HEK293 (cell line): ENCODE measurements around the gene PCBD2.

Experiments used
- GLI4 ChIP-seq: fragments of 450-650 bp; formaldehyde crosslinking; IDR thresholded peaks from 2 replicates; pipeline ENCODE4 v1.5.1; 2016; ENCODE audit warnings: missing biosample characterization, missing genetic modification characterization
- KLF9 ChIP-seq: fragments of 450-650 bp; formaldehyde crosslinking; IDR thresholded peaks from 2 replicates; pipeline ENCODE4 v1.5.1; 2016; ENCODE audit warnings: missing biosample characterization, missing genetic modification characterization, low read depth
- MZF1 ChIP-seq: fragments of 450-650 bp; formaldehyde crosslinking; IDR thresholded peaks from 2 replicates; pipeline ENCODE4 v1.5.1; 2017; ENCODE audit warnings: missing biosample characterization, missing genetic modification characterization, borderline replicate concordance
- OVOL3 ChIP-seq: fragments of 450-650 bp; formaldehyde crosslinking; IDR thresholded peaks from 2 replicates; pipeline ENCODE4 v1.5.1; 2016; ENCODE audit warnings: missing biosample characterization, missing genetic modification characterization
- ZBTB1 ChIP-seq: fragments of 450-650 bp; formaldehyde crosslinking; IDR thresholded peaks from 2 replicates; pipeline ENCODE4 v1.5.1; 2016; ENCODE audit warnings: missing biosample characterization, missing genetic modification characterization
- ZBTB10 ChIP-seq: fragments of 450-650 bp; formaldehyde crosslinking; IDR thresholded peaks from 2 replicates; pipeline ENCODE4 v1.5.1; 2016; ENCODE audit warnings: missing biosample characterization, missing genetic modification characterization
- ZBTB20 ChIP-seq: fragments of 450-650 bp; formaldehyde crosslinking; IDR thresholded peaks from 2 replicates; pipeline ENCODE4 v1.5.1; 2016; ENCODE audit warnings: missing biosample characterization, missing genetic modification characterization
- ZFP41 ChIP-seq: fragments of 450-650 bp; formaldehyde crosslinking; IDR thresholded peaks from 2 replicates; pipeline ENCODE4 v1.5.1; 2016; ENCODE audit warnings: missing biosample characterization, missing genetic modification characterization, borderline replicate concordance
- ZFP69B ChIP-seq: fragments of 450-650 bp; formaldehyde crosslinking; IDR thresholded peaks from 2 replicates; pipeline ENCODE4 v1.5.1; 2016; ENCODE audit warnings: missing biosample characterization, missing genetic modification characterization
- ZNF132 ChIP-seq: fragments of 450-650 bp; formaldehyde crosslinking; IDR thresholded peaks from 2 replicates; pipeline ENCODE4 v1.5.1; 2017; ENCODE audit warnings: missing biosample characterization, missing genetic modification characterization, borderline replicate concordance
- ZNF133 ChIP-seq: fragments of 450-650 bp; formaldehyde crosslinking; IDR thresholded peaks from 2 replicates; pipeline ENCODE4 v1.5.1; 2016; ENCODE audit warnings: missing biosample characterization, missing genetic modification characterization
- ZNF174 ChIP-seq: fragments of 450-650 bp; formaldehyde crosslinking; IDR thresholded peaks from 2 replicates; pipeline ENCODE4 v1.5.0; 2017; ENCODE audit warnings: missing biosample characterization, mild to moderate bottlenecking, missing genetic modification characterization
- ZNF202 ChIP-seq: fragments of 450-650 bp; formaldehyde crosslinking; IDR thresholded peaks from 2 replicates; pipeline ENCODE4 v1.5.1; 2016; ENCODE audit warnings: missing biosample characterization, missing genetic modification characterization, borderline replicate concordance
- ZNF24 ChIP-seq: fragments of 450-650 bp; formaldehyde crosslinking; IDR thresholded peaks from 2 replicates; pipeline ENCODE4 v1.5.1; 2016; ENCODE audit warnings: missing biosample characterization, missing genetic modification characterization
- ZNF292 ChIP-seq: fragments of 450-650 bp; formaldehyde crosslinking; IDR thresholded peaks from 2 replicates; pipeline ENCODE4 v1.5.1; 2016; ENCODE audit warnings: low read depth, missing biosample characterization, missing genetic modification characterization, borderline replicate concordance
- ZNF426 ChIP-seq: fragments of 450-650 bp; formaldehyde crosslinking; IDR thresholded peaks from 2 replicates; pipeline ENCODE4 v1.5.1; 2017; ENCODE audit warnings: missing biosample characterization, missing genetic modification characterization, mild to moderate bottlenecking, inconsistent platforms, moderate library complexity
- ZNF548 ChIP-seq: fragments of 450-650 bp; formaldehyde crosslinking; IDR thresholded peaks from 2 replicates; pipeline ENCODE4 v1.5.1; 2016; ENCODE audit warnings: missing biosample characterization, missing genetic modification characterization
- ZNF560 ChIP-seq: fragments of 450-650 bp; formaldehyde crosslinking; IDR thresholded peaks from 2 replicates; pipeline ENCODE4 v1.5.1; 2017; ENCODE audit warnings: missing biosample characterization, missing genetic modification characterization, borderline replicate concordance
- ZNF596 ChIP-seq: fragments of 450-650 bp; IDR thresholded peaks from 2 replicates; pipeline ENCODE4 v1.5.0; 2018; ENCODE audit warnings: missing biosample characterization, mild to moderate bottlenecking, missing genetic modification characterization, moderate library complexity
- ZNF623 ChIP-seq: fragments of 450-650 bp; formaldehyde crosslinking; IDR thresholded peaks from 2 replicates; pipeline ENCODE4 v1.5.1; 2016; ENCODE audit warnings: missing biosample characterization, missing genetic modification characterization
- ZNF639 ChIP-seq: fragments of 450-650 bp; formaldehyde crosslinking; IDR thresholded peaks from 2 replicates; pipeline ENCODE4 v1.5.1; 2016; ENCODE audit warnings: missing biosample characterization, missing genetic modification characterization
- ZNF645 ChIP-seq: fragments of 450-650 bp; formaldehyde crosslinking; IDR thresholded peaks from 2 replicates; pipeline ENCODE4; 2016; ENCODE audit warnings: missing biosample characterization, missing genetic modification characterization
- ZNF747 ChIP-seq: fragments of 450-650 bp; formaldehyde crosslinking; IDR thresholded peaks from 2 replicates; pipeline ENCODE4 v1.5.1; 2016; ENCODE audit warnings: missing biosample characterization, missing genetic modification characterization
- ZNF768 ChIP-seq: fragments of 450-650 bp; formaldehyde crosslinking; IDR thresholded peaks from 2 replicates; pipeline ENCODE4 v1.5.1; 2018; ENCODE audit warnings: missing biosample characterization, mild to moderate bottlenecking, missing genetic modification characterization
- ZSCAN18 ChIP-seq: fragments of 450-650 bp; formaldehyde crosslinking; IDR thresholded peaks from 2 replicates; pipeline ENCODE4 v1.5.1; 2016; ENCODE audit warnings: missing biosample characterization, missing genetic modification characterization
- TF ChIP-seq, protein P1 (sequence below): fragments of 450-650 bp; formaldehyde crosslinking; IDR thresholded peaks from 2 replicates; pipeline ENCODE4 v1.5.1; 2017; ENCODE audit warnings: missing biosample characterization, missing genetic modification characterization
- TF ChIP-seq, protein P2 (sequence below): fragments of 450-650 bp; IDR thresholded peaks from 2 replicates; pipeline ENCODE4 v1.5.1; 2018; ENCODE audit warnings: missing biosample characterization, mild to moderate bottlenecking, missing genetic modification characterization
- TF ChIP-seq, protein P3 (sequence below): fragments of 450-650 bp; formaldehyde crosslinking; IDR thresholded peaks from 2 replicates; pipeline ENCODE4 v1.5.1; 2016; ENCODE audit warnings: missing biosample characterization, missing genetic modification characterization

Gene PCBD2

DNA sequence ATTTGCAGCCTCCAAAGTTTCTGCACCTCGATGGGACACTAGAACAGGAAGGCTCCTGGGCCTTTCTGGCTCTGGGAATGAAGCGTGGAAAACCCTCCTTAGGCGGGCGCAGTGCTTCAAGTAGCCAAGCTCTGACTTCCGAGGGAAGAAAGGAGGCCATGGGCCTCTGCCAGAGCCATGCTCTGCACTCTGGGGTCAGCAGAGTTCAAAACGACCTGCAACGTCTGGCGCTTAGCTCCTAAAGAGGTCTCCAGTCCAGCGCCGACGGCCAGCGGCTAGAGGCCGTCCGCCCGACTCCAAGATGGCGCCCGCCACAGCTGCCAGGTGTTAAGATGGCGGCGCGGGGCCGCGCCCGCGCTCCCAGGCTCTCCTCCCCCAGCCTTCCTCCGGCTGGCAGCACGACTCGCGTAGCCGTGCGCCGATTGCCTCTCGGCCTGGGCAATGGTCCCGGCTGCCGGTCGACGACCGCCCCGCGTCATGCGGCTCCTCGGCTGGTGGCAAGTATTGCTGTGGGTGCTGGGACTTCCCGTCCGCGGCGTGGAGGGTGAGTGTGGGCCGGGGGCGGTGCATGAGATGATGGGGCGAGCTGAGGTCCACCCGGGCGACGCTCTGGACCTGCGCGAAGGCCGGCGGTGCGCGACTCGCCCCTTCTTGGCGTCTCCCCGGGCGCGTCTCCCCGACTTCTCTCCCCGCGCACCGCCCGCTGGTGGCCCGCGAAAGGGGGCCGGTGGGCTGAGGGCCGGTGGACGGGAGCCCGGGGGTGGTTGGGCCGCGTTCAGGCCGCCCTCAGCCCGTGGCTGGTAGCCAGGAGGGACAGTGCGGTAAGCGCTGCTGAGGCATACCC, 30.7 kb upstream of the PCBD2 start, which contains the start of gene TXNDC15 (continued):
- no peak for TF ChIP-seq MZF1 (tag by site-specific recombination)
- peak; percentile 62; the same call in 1 of the 2 replicates for TF ChIP-seq OVOL3 (tag by site-specific recombination)
- TF ChIP-seq ZBTB10 (tag by site-specific recombination), result peak; percentile 83
- TF ChIP-seq ZNF596, result no peak; the same call in 1 of the 2 replicates
- no peak; the same call in 1 of the 2 replicates for TF ChIP-seq ZBTB1 (tag by site-specific recombination)
- TF ChIP-seq ZFP69B (tag by site-specific recombination), result peak; percentile 73
- TF ChIP-seq ZNF132, result no peak
- TF ChIP-seq GLI4 (tag by site-specific recombination), result peak; percentile 82
- peak; percentile 73 for TF ChIP-seq KLF9 (tag by site-specific recombination)
- no peak for TF ChIP-seq ZNF292 (tag by site-specific recombination)
- TF ChIP-seq ZNF174 (tag by site-specific recombination), result no peak
- TF ChIP-seq ZNF623, result no peak
- TF ChIP-seq ZFP41 (tag by site-specific recombination), result 0 out of 2 replicates have a peak, but pooled peaks have one; percentile 58
- TF ChIP-seq ZNF768 (tag by site-specific recombination), result no peak
- TF ChIP-seq ZNF747, result no peak
- TF ChIP-seq ZNF548, result no peak
- TF ChIP-seq, protein P1, sequence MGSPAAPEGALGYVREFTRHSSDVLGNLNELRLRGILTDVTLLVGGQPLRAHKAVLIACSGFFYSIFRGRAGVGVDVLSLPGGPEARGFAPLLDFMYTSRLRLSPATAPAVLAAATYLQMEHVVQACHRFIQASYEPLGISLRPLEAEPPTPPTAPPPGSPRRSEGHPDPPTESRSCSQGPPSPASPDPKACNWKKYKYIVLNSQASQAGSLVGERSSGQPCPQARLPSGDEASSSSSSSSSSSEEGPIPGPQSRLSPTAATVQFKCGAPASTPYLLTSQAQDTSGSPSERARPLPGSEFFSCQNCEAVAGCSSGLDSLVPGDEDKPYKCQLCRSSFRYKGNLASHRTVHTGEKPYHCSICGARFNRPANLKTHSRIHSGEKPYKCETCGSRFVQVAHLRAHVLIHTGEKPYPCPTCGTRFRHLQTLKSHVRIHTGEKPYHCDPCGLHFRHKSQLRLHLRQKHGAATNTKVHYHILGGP (tag by site-specific recombination), result no peak
- TF ChIP-seq ZNF24 (tag by site-specific recombination), result peak; percentile 52; the same call in 1 of the 2 replicates
- TF ChIP-seq ZNF426, result no peak
- TF ChIP-seq, protein P2, sequence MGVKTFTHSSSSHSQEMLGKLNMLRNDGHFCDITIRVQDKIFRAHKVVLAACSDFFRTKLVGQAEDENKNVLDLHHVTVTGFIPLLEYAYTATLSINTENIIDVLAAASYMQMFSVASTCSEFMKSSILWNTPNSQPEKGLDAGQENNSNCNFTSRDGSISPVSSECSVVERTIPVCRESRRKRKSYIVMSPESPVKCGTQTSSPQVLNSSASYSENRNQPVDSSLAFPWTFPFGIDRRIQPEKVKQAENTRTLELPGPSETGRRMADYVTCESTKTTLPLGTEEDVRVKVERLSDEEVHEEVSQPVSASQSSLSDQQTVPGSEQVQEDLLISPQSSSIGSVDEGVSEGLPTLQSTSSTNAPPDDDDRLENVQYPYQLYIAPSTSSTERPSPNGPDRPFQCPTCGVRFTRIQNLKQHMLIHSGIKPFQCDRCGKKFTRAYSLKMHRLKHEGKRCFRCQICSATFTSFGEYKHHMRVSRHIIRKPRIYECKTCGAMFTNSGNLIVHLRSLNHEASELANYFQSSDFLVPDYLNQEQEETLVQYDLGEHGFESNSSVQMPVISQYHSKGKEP (tag by site-specific recombination), result 0 out of 2 replicates have a peak, but pooled peaks have one; percentile 7
- TF ChIP-seq ZBTB20 (tag by site-specific recombination), result peak; percentile 95
- no peak for TF ChIP-seq ZNF133 (tag by site-specific recombination)
- TF ChIP-seq ZNF202 (tag by site-specific recombination), result no peak
- TF ChIP-seq ZSCAN18 (tag by site-specific recombination), result no peak
- TF ChIP-seq, protein P3, sequence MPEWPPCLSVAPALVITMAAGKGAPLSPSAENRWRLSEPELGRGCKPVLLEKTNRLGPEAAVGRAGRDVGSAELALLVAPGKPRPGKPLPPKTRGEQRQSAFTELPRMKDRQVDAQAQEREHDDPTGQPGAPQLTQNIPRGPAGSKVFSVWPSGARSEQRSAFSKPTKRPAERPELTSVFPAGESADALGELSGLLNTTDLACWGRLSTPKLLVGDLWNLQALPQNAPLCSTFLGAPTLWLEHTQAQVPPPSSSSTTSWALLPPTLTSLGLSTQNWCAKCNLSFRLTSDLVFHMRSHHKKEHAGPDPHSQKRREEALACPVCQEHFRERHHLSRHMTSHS (tag by site-specific recombination), result no peak
- 0 out of 2 replicates have a peak, but pooled peaks have one; percentile 26 for TF ChIP-seq ZNF645 (tag by site-specific recombination)
- peak; percentile 83 for TF ChIP-seq ZNF639 (tag by site-specific recombination)
- 0 out of 2 replicates have a peak, but pooled peaks have one; percentile 34 for TF ChIP-seq ZNF560 (tag by site-specific recombination)
